Measurements from ENCODE around the gene SGTA. TPM values are rescaled to one million over a fixed set of nuclear protein-coding genes. Genes with fewer than 3 reads are reported as not detected.

SGTA gene
- total RNA-seq, 1 donor from 2014 or later = 38.5 TPM

Other genes with a start within 250 kb of the SGTA start
- gene GNG7, start 80.6 kb downstream of the SGTA start, total RNA-seq = 11.5 TPM
- gene DIRAS1, start 61.9 kb downstream of the SGTA start, total RNA-seq = 0.45 TPM
- gene SLC39A3, start 43.3 kb downstream of the SGTA start, total RNA-seq = 11.7 TPM
- gene THOP1, start 2.2 kb upstream of the SGTA start, total RNA-seq = 29.1 TPM
- gene ZNF554, start 36.6 kb upstream of the SGTA start, total RNA-seq = 7.2 TPM
- 10.3 TPM for gene ZNF555, start 58.2 kb upstream of the SGTA start, total RNA-seq
- gene ZNF556, start 84.1 kb upstream of the SGTA start, total RNA-seq = 0.80 TPM
- gene ZNF57, start 117.7 kb upstream of the SGTA start, total RNA-seq = 3.1 TPM
- gene ZNF77, start 161.7 kb upstream of the SGTA start, total RNA-seq = 6.1 TPM
- gene TLE6, start 194.3 kb upstream of the SGTA start, total RNA-seq = 4.4 TPM
- gene TLE2, start 246.0 kb upstream of the SGTA start, total RNA-seq = 232 TPM